Measurements from ENCODE around the gene CNPY3. TPM values are rescaled to one million over a fixed set of nuclear protein-coding genes. Genes with fewer than 3 reads are reported as not detected.

Gene CNPY3
- polyA plus RNA-seq, 1 of the 3 experiments (the other 2 are of a cell fraction), result 77.5 TPM

- TF ChIP-seq EZH2phosphoT487 (IDR thresholded peaks at IDR 0.05; ENCODE audit: borderline replicate concordance, low read depth) (no peak), FOXJ3 (CRISPR knock-in tag; IDR thresholded peaks at IDR 0.05) (no peak)
Observed at GRCh38 chr6:42915732-42916131, 13.5 kb upstream of the CNPY3 start, which contains the start of gene PTCRA (continued).

- Histone ChIP-seq H4K20me1 (ENCODE audit: insufficient read depth) (no peaks in the 10 kb centered on the region), H3K9me3 (no peaks in the 10 kb centered on the region), H3K9ac (no peak overlapping the region), H3K27me3 (ENCODE audit: insufficient read depth) (no peaks in the 10 kb centered on the region), H3K9me2 (no peaks in the 10 kb centered on the region), H3K4me1 (ENCODE audit: control insufficient read depth in 1 of 2, insufficient read depth in 2 of 2, low read depth in 1 of 2, low read length in 1 of 2) (no peaks in the 10 kb centered on the region), H3K27ac (ENCODE audit: low read depth in 2 of 2, low read length in 1 of 2) (no peak overlapping the region), H3K36me3 (replicated peaks in 1 of 2; ENCODE audit: control insufficient read depth in 1 of 2, insufficient read depth in 2 of 2, low read length in 1 of 2) (no peaks in the 10 kb centered on the region), H3K4me2 (no peak overlapping the region), H3K4me3 (ENCODE audit: low read depth in 2 of 2, low read length in 1 of 2) (no peak overlapping the region), H3K79me2 (ENCODE audit: insufficient read depth) (no peaks in the 10 kb centered on the region), H2AFZ (ENCODE audit: low read depth) (no peak overlapping the region), H3F3A (replicated peaks; ENCODE audit: insufficient read depth) (no peaks in the 10 kb centered on the region)
- CTCF ChIA-PET, result interaction anchor here (1.3 to 2.4 kb wide), 2 partner anchors 14 to 15 kb away, joined by 3 to 7 read pairs; no protein-coding TSS in a partner anchor
- TF ChIP-seq, protein P1, sequence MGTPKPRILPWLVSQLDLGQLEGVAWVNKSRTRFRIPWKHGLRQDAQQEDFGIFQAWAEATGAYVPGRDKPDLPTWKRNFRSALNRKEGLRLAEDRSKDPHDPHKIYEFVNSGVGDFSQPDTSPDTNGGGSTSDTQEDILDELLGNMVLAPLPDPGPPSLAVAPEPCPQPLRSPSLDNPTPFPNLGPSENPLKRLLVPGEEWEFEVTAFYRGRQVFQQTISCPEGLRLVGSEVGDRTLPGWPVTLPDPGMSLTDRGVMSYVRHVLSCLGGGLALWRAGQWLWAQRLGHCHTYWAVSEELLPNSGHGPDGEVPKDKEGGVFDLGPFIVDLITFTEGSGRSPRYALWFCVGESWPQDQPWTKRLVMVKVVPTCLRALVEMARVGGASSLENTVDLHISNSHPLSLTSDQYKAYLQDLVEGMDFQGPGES (IDR thresholded peaks at IDR 0.05; ENCODE audit: low read depth, low read length), result no peak
- TF ChIP-seq REST (IDR thresholded peaks at IDR 0.05; ENCODE audit: low read depth, low read length) (no peak), NRF1 (IDR thresholded peaks at IDR 0.05; ENCODE audit: low read depth, low read length) (no peak), FOSL2 (IDR thresholded peaks at IDR 0.05; ENCODE audit: borderline replicate concordance, low read depth) (no peak), MXI1 (IDR thresholded peaks at IDR 0.05; ENCODE audit: low read depth, low read length) (no peak), ELF1 (IDR thresholded peaks at IDR 0.05) (no peak), EP300 (IDR thresholded peaks at IDR 0.05; ENCODE audit: borderline replicate concordance in 1 of 2, low read depth in 1 of 2, low read length in 1 of 2) (no peak), SIN3A (IDR thresholded peaks at IDR 0.05; ENCODE audit: borderline replicate concordance, low read depth, low read length) (no peak), FOXJ3 (CRISPR knock-in tag; IDR thresholded peaks at IDR 0.05) (no peak), GABPA (IDR thresholded peaks at IDR 0.05; ENCODE audit: low read depth) (no peak), SMC3 (IDR thresholded peaks at IDR 0.05; ENCODE audit: low read depth, low read length) (no peak), ZBTB33 (IDR thresholded peaks at IDR 0.05; ENCODE audit: borderline replicate concordance, low read depth) (no peak), TCF12 (IDR thresholded peaks at IDR 0.05) (no peak), YY1 (IDR thresholded peaks at IDR 0.05; ENCODE audit: low read depth) (no peak), GATA2 (CRISPR knock-in tag; IDR thresholded peaks at IDR 0.05) (no peak)
- TF ChIP-seq, protein P2, sequence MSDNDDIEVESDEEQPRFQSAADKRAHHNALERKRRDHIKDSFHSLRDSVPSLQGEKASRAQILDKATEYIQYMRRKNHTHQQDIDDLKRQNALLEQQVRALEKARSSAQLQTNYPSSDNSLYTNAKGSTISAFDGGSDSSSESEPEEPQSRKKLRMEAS (IDR thresholded peaks at IDR 0.05; ENCODE audit: low read depth), result no peak
- TF ChIP-seq, protein P3, sequence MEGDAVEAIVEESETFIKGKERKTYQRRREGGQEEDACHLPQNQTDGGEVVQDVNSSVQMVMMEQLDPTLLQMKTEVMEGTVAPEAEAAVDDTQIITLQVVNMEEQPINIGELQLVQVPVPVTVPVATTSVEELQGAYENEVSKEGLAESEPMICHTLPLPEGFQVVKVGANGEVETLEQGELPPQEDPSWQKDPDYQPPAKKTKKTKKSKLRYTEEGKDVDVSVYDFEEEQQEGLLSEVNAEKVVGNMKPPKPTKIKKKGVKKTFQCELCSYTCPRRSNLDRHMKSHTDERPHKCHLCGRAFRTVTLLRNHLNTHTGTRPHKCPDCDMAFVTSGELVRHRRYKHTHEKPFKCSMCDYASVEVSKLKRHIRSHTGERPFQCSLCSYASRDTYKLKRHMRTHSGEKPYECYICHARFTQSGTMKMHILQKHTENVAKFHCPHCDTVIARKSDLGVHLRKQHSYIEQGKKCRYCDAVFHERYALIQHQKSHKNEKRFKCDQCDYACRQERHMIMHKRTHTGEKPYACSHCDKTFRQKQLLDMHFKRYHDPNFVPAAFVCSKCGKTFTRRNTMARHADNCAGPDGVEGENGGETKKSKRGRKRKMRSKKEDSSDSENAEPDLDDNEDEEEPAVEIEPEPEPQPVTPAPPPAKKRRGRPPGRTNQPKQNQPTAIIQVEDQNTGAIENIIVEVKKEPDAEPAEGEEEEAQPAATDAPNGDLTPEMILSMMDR (IDR thresholded peaks at IDR 0.05), result no peak
- POLR2A ChIA-PET, result interaction anchor here (1.2 kb wide), 1 partner anchor 13 kb away, joined by 5 read pairs; the partner anchor contains the start of gene CNPY3
- no CpG with 5 or more reads among the region's 1 CpG for WGBS (ENCODE audit: low lambda C conversion rate)
- no peak for DNase-seq
Observed at GRCh38 chr6:42916288-42916687, 13.0 kb upstream of the CNPY3 start.
